ENCODE data around the gene PUM1.

- TF ChIP-seq CTCF (IDR thresholded peaks at IDR 0.05) (no peak), POLR2A (IDR thresholded peaks at IDR 0.05) (no peak), POLR2AphosphoS5 (IDR thresholded peaks at IDR 0.05; ENCODE audit: insufficient read depth in 1 of 2, low read depth in 1 of 2) (no peak)
Measured at GRCh38 chr1:31006747-31007146, 58.8 kb downstream of the PUM1 start.

Data from vagina (tissue), 2 donors.